GM11168 (cell line): Measurements from ENCODE around the gene KCNC2.

ENCODE experiments used
- in situ Hi-C: fragments of 300-500 bp; cut with MboI; formaldehyde crosslinking; loops from one replicate; pipeline ENCODE4 v1.12.0; 2022; ENCODE audit warnings: low sequenced_read_pairs; ENCODE audit not compliant: unreplicated experiment

The KCNC2 gene

GRCh38 chr12:75081305-75081704, 128.3 kb downstream of the KCNC2 start:
- in situ Hi-C loops, result no loop called here

GRCh38 chr12:75080582-75080981, 129.1 kb downstream of the KCNC2 start:
- in situ Hi-C loops, result no loop called here

- in situ Hi-C loops, result no loop called here
Observed at GRCh38 chr12:75065482-75065881, 144.2 kb downstream of the KCNC2 start.

GRCh38 chr12:75062691-75063090, 146.9 kb downstream of the KCNC2 start:
- in situ Hi-C loops, result no loop called here

- in situ Hi-C loops, result no loop called here
Observed at GRCh38 chr12:75058228-75058627, 151.4 kb downstream of the KCNC2 start.

- in situ Hi-C loops, result no loop called here
Observed at GRCh38 chr12:75048767-75049166, 160.9 kb downstream of the KCNC2 start.

GRCh38 chr12:75047885-75048525, 161.6 kb downstream of the KCNC2 start:
- in situ Hi-C loops, result no loop called here

GRCh38 chr12:75042125-75042524, 167.5 kb downstream of the KCNC2 start:
- in situ Hi-C loops, result no loop called here

GRCh38 chr12:75041472-75041871, 168.2 kb downstream of the KCNC2 start:
- in situ Hi-C loops, result no loop called here

GRCh38 chr12:75020068-75020557, 189.5 kb downstream of the KCNC2 start:
- in situ Hi-C loops, result no loop called here

- in situ Hi-C loops, result no loop called here
Observed at GRCh38 chr12:75011120-75011519, 198.5 kb downstream of the KCNC2 start.

GRCh38 chr12:75007133-75007532, 202.5 kb downstream of the KCNC2 start:
- in situ Hi-C loops, result no loop called here

GRCh38 chr12:75000120-75000519, 209.5 kb downstream of the KCNC2 start:
- in situ Hi-C loops, result no loop called here

GRCh38 chr12:74999474-74999873, 210.2 kb downstream of the KCNC2 start:
- in situ Hi-C loops, result no loop called here
